HG03108 (cell line): ENCODE measurements around the gene USPL1.
A peak's percentile ranks its signal among the peaks of the same experiment; 100 is the strongest.

Experiments
- ATAC-seq: cut with Tn5 transposase; IDR thresholded peaks from one replicate; pipeline ENCODE4 v1.9.1; 2021; ENCODE audit warnings: moderate library complexity; ENCODE audit not compliant: unreplicated experiment

USPL1 gene

GRCh38 chr13:30654430-30654829, 36.7 kb downstream of the USPL1 start:
- ATAC-seq: peak; percentile 60

GRCh38 chr13:30656178-30656577, 38.5 kb downstream of the USPL1 start:
- ATAC-seq: no peak

- no peak for ATAC-seq
Measured at GRCh38 chr13:30659980-30660379, 42.3 kb downstream of the USPL1 start.

- ATAC-seq: no peak
Measured at GRCh38 chr13:30660796-30661195, 43.1 kb downstream of the USPL1 start.

GRCh38 chr13:30664689-30665275, 47.1 kb downstream of the USPL1 start:
- ATAC-seq: no peak

- ATAC-seq: no peak
Measured at GRCh38 chr13:30665638-30666037, 47.9 kb downstream of the USPL1 start.

- ATAC-seq: no peak
Measured at GRCh38 chr13:30666113-30666512, 48.4 kb downstream of the USPL1 start.

- no peak for ATAC-seq
Measured at GRCh38 chr13:30667014-30667413, 49.3 kb downstream of the USPL1 start.

- ATAC-seq: no peak
Measured at GRCh38 chr13:30668312-30668711, 50.6 kb downstream of the USPL1 start.

- no peak for ATAC-seq
Measured at GRCh38 chr13:30671271-30671815, 53.6 kb downstream of the USPL1 start.

- ATAC-seq: peak; percentile 87
Measured at GRCh38 chr13:30673669-30674521, 56.2 kb downstream of the USPL1 start.

- no peak for ATAC-seq
Measured at GRCh38 chr13:30675717-30676116, 58.0 kb downstream of the USPL1 start.

GRCh38 chr13:30676672-30677071, 59.0 kb downstream of the USPL1 start:
- ATAC-seq: no peak

GRCh38 chr13:30679483-30680330, 62.0 kb downstream of the USPL1 start:
- ATAC-seq: peak; percentile 70

- ATAC-seq: no peak
Measured at GRCh38 chr13:30681843-30682242, 64.1 kb downstream of the USPL1 start.

- no peak for ATAC-seq
Measured at GRCh38 chr13:30685320-30685859, 67.7 kb downstream of the USPL1 start.

GRCh38 chr13:30685987-30686386, 68.3 kb downstream of the USPL1 start:
- ATAC-seq: no peak

GRCh38 chr13:30687601-30688000, 69.9 kb downstream of the USPL1 start:
- ATAC-seq: no peak

- no peak for ATAC-seq
Measured at GRCh38 chr13:30689752-30690151, 72.0 kb downstream of the USPL1 start.

- ATAC-seq: no peak
Measured at GRCh38 chr13:30690282-30691188, 72.8 kb downstream of the USPL1 start.
